Tibial nerve (tissue), 4 donors: ENCODE measurements around the gene ADGRL3.

Experiments used
- EP300 ChIP-seq, 2 donors: sonication (generic); formaldehyde crosslinking; IDR thresholded peaks; one replicate each; pipeline ENCODE4 v1.6.1; 2017; ENCODE audit warnings: antibody characterized with exemption in 2 of 2, mild to moderate bottlenecking in 1 of 2
- TF ChIP-seq, protein P1 (sequence below), 5 experiments: fragments of 200-600 bp in 3 of 5; fragments of 450-650 bp in 2 of 5; sonication (generic) in 3 of 5; IDR thresholded peaks; one replicate each; pipeline ENCODE4 v1.5.1; 2016 to 2019; ENCODE audit warnings: antibody characterized with exemption in 5 of 5, mild to moderate bottlenecking in 3 of 5, moderate library complexity in 2 of 5

DNA sequence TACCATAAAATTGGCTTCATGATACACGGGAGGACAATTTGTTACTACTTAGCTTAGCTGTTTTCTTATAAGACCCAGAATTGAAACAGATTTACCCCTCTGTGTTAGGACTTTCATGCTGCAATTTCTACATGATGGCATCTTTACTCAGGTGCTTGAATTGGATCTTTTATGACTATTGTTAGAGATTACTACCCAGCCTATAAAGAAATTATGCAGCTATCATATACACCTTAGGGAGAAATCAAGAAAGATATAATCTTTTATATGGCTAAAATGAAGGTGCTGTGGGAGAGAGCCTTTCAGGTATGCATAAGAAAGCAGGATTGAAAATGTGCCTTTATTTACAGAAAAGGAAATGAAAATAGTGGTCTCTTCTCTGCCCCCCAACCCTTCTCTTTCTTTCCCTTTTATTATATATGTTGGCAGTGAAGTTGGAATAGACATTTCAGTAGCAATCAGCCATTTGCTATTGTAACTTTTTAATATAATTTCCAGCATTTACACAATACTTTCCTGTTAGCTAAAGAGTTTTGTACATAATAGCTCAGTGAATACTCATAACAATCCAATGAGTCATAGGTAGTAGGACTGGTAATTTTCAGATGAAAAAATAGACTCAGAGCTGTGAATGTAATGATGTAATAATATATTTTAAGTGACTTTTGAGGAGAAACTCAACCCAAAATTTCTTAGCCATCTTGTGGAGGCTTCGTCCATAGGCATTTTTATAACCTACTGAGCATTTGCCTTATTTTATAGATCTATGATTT is 311.8 kb downstream of the ADGRL3 start:
- no peak for TF ChIP-seq EP300 (IDR thresholded peaks at IDR 0.05)
- TF ChIP-seq, protein P1, sequence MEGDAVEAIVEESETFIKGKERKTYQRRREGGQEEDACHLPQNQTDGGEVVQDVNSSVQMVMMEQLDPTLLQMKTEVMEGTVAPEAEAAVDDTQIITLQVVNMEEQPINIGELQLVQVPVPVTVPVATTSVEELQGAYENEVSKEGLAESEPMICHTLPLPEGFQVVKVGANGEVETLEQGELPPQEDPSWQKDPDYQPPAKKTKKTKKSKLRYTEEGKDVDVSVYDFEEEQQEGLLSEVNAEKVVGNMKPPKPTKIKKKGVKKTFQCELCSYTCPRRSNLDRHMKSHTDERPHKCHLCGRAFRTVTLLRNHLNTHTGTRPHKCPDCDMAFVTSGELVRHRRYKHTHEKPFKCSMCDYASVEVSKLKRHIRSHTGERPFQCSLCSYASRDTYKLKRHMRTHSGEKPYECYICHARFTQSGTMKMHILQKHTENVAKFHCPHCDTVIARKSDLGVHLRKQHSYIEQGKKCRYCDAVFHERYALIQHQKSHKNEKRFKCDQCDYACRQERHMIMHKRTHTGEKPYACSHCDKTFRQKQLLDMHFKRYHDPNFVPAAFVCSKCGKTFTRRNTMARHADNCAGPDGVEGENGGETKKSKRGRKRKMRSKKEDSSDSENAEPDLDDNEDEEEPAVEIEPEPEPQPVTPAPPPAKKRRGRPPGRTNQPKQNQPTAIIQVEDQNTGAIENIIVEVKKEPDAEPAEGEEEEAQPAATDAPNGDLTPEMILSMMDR (IDR thresholded peaks at IDR 0.05) = no peak
